Stimulated activated CD8-positive, alpha-beta memory T cell treated with anti-CD3 and anti-CD28 coated beads, Interleukin-4, amount 100 ng/mL, for 48 hours (primary cell): ENCODE measurements around the gene CCT6A.
A peak's percentile ranks its signal among the peaks of the same experiment; 100 is the strongest.
"Not testable (repeated sequence)": the region's sequence is repeated elsewhere in the genome, so short reads cannot be mapped to it uniquely, and the experiment has no call there.

ENCODE experiments used
- DNase-seq: peaks from one replicate; pipeline ENCODE4 v3.0.0-alpha.2; 2020

Gene CCT6A

DNA sequence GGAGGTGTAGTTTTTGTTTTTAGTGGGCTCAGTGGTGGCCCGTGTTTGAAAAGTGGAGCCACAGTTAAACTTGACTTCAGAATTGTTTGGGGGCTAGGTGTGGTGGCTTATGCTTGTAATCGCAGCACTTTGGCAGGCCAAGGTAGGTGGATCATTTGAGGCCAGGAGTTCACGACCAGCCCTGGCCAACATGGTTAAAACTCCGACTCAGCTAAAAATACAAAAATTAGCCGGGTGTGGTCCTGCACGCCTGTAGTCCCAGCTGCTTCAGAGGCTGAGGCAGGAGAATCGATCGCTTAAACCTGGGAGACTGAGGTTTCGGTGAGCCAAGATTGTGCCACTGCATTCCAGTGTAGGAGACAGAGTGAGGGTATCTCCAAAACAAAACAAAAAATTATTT is 1.8 kb downstream of the CCT6A start:
- DNase-seq = no peak

DNA sequence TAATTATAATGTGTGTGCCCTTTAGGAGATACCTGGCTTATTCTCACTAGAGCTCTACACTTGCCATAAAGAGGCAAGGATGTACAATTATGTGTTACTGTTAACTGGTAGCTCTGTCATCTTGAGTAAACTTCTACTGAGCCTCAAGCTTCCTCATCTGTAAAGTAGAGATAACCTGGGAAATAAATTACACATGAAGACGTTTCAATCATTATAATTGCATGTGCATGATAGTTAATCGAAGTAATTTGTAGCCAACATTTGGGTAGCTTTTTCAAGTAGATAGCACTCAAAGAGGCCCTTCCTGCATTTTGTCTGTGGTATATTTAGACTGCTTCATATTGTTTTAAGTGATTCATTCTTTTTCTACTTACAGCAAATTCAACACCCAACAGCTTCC is 2.4 kb downstream of the CCT6A start:
- no peak for DNase-seq

DNA sequence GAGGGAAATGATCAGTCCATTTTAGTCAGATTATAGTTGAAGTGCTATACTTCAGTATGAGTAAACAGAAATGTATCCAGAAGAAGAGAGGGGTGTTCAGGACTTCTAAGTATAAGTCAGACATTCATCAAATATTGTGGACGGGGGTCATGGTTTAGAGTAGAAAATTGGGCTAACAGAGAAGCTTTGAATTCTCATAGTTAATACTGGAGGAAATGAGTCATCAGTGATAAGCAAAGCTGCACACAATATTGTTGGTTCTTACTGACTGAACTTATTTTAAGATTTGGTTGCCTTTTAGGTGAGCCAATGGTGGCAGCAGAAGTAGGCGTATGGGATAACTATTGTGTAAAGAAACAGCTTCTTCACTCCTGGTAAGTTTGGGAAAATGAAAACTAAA is 10.8 kb downstream of the CCT6A start:
- DNase-seq = no peak

DNA sequence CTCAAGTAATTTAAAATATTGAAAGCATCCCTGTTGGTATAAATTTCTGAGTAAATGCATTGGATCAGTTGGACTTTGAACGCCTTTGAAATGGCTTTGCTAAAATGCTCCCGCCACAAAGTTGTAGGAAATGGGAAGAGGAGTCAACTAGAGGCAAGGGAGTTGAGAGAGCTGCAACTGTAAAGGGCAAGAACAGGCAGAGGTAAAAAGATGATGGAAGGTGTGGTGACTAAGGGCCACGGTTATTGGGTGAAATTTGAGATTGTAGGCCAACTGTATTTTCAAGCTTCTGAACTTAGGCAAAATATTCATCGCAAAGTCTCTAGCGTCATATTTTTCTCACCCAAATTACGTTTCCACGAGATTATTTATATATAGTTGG is 11.9 kb downstream of the CCT6A start:
- DNase-seq = no peak

DNA sequence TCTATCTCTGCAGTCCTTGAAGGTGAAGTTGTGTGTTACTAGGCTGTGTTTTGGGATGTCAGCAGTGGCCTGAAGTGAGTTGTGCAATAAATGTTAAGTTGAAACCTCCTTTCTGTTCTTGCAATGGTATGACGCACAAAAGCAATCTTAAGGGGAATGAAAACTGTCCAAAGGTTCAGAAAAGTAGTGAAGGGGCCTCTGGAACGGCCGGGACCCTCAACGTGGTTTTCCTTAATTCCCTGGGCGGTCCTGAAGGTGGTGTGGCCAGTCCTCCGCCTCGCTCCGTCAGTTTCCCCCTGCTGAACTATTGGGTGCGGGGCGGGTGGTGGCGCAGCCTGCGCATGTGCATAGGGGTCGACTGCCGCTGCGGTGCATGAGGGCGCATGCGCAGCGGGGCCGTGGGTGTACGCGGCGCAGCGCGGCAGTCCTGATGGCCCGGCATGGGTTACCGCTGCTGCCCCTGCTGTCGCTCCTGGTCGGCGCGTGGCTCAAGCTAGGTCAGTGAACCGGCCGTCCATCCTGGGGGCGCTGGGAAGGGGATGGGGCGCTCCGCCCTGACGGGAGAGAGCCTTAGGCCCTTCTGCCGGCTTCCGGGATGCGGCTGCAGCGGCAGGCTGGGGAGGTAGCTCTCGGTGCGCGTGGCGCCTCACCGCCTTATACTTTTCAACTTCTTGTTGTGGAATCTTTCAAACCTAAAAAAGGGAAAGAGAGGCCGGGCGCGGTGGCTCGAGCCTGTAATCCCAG is 12.5 kb downstream of the CCT6A start, which contains the start of gene SUMF2:
TSS of gene SUMF2 (plus strand) at position 405 of the 744 bp plus-strand sequence. CDS start at position 431, 26 bp downstream.
- peak; percentile 91 for DNase-seq

DNA sequence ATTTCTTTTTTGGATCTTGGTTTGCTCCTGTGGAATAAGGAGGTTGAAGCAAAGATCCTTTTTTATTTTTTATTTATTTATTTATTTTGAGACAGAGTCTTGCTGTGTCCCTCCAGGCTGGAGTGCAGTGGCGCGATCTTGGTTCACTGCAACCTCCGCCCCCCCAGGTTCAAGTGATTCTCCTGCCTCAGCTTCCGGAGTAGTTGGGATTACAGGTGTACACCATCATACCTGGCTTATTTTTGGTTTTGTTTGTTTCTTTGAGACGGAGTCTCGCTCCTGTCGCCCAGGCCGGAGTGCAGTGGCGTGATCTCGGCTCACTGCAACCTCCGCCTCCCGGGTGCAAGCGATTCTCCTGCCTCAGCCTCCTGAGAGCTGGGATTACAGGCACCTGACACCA is 14.8 kb downstream of the CCT6A start:
- not testable (repeated sequence) for DNase-seq

DNA sequence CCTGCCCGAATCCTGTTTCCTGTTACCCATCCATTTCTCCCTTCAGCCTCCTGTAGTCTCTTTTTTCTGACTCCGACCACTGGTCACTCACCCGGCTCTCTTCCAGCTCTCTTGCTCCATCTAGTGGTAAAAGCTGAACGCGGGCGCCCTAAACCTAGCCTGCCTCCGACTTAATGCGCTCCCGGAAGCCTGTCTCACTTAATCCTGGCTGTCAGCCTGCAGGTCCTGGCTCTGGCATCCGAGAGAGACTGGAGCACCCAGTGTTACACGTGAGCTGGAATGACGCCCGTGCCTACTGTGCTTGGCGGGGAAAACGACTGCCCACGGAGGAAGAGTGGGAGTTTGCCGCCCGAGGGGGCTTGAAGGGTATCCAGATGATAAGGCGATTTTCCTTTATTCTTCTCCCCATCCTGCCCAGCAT is 22.8 kb downstream of the CCT6A start:
- peak; percentile 83 for DNase-seq

DNA sequence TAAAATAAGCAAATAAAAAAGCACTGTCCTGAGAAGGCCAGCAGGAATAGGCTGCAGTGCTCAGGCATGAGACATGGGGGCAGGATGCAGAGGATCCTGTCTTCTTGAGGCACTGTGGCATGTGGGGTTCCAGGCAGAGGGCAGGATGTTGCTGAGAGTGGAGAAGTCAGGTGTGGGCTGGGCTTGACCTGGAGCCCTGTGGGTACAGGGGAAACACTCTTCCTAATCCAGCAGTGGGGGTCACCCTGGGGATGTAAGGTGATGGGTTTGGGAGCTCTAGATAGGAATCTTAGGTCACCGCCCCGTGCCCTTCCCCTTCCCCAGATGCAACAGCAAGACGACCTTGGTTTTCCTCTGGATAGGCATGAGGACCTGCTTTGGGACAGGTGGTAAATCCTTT is 26.1 kb downstream of the CCT6A start:
- no peak for DNase-seq

DNA sequence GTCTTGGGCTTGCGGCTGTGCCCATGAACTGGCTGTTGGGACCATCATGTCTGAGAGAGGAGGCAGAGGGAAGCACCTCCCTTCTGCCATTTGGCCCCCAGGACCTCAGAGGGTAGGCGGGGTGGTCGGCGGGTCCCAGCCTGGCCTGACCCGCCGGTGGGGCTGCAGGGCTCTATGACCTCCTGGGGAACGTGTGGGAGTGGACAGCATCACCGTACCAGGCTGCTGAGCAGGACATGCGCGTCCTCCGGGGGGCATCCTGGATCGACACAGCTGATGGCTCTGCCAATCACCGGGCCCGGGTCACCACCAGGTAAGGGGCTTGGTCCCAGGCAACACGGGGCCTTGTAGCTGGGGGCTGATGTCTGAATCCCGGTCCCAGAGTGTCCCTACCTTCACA is 26.6 kb downstream of the CCT6A start:
- DNase-seq = no peak

DNA sequence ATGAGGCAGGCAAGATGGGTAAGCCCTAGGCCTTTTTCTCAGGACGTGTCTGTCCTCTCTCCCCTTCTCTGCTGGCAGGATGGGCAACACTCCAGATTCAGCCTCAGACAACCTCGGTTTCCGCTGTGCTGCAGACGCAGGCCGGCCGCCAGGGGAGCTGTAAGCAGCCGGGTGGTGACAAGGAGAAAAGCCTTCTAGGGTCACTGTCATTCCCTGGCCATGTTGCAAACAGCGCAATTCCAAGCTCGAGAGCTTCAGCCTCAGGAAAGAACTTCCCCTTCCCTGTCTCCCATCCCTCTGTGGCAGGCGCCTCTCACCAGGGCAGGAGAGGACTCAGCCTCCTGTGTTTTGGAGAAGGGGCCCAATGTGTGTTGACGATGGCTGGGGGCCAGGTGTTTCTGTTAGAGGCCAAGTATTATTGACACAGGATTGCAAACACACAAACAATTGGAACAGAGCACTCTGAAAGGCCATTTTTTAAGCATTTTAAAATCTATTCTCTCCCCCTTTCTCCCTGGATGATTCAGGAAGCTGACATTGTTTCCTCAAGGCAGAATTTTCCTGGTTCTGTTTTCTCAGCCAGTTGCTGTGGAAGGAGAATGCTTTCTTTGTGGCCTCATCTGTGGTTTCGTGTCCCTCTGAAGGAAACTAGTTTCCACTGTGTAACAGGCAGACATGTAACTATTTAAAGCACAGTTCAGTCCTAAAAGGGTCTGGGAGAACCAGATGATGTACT is 28.1 kb downstream of the CCT6A start:
- DNase-seq = no peak

DNA sequence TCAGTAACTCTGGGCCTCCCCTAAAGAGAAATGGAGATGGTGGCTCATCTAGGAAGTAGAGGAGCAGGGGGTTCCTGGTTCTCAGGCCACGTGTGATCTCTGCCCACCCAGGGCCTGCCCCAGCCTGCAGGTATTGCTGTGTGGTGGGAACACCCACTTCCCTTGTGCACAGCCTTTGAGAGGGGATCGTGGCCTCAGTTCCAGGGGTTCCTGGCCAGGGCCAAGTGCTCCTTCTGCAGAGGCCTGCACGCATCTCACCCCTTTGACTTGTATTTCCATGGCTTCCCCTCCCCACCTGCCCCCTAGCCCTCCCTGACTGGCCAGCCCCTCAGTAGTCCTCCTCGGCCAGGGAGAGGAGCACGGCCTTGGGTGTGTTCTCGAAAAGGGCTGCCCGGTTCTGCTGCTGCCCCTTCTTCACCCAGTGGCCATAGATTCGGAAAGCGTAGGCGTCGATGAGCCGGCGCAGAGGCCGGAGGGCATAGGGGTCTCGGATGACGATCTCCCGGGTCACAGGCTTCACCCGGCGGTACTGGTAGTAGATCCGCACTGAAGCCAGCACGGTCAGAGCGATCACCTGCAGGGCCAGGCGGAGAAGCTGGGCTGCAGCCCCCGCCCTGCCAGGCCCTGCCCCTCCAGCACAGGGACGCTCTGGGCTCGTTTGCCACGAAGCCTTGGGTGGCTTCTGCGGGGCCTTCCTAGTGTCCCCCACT is 29.3 kb downstream of the CCT6A start:
- not testable (repeated sequence) for DNase-seq

DNA sequence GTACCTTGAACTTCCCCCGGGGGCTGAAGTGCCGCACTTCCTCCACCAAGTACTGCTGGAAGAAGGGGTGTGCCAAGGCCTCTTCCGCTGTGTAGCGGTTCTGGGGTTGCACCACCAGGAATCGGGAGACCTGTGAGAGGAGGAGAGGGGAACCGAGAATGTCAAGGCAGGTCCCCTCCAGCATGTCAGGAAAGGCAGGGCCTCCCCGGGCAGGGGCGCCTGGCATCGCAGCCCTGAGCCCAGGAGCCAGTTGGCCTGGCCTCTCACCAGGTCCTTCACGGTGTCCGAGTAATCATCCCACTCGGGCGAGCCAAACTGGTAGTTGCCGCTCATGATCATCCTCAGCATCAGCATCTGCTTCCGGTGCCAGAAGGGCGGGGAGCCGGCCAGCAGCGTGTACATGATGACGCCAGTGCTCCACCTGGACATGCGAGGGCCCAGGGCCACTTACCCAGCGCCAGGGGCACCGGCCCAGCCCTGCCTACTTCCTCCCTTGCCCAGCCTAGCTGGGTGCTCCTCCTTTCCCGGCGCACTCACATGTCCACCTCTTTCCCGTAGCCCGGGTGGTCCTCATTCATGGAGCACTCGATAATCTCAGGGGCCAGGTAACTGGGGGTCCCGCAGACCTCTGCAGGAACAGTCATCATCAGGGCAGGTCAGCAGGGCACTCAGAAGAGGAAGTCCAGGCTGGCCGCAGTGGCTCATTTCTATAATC is 30.2 kb downstream of the CCT6A start:
- no peak for DNase-seq

DNA sequence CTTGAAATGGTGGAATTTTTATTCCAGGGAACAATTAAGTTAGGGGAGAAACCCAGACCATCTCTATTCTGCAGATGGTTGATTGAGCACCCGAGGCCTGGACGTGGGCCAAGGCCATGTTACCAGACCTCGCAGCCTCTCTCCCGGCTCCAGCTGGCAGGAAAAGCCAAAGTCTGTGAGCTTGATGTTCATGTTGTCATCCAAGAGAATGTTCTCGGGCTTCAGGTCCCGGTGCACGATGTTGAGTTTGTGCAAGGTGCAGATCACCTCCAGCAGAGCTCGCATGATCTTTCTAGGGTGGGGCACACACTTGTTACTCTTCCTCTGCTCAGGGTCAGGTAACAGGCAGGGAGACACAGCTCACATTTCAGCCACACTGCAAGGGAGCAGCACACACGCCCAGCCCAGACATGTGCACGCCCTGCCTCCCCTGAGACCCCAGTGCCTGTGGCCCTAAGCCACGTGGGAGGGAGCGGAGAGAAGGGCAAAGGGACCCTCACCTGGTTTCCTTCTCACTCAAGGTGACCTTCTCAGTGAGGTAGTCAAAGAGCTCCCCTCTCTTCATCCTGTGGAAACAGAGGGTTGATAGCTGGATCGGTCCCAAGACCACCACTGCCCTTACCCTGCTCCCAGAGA is 31.7 kb downstream of the CCT6A start:
- DNase-seq = no peak

DNA sequence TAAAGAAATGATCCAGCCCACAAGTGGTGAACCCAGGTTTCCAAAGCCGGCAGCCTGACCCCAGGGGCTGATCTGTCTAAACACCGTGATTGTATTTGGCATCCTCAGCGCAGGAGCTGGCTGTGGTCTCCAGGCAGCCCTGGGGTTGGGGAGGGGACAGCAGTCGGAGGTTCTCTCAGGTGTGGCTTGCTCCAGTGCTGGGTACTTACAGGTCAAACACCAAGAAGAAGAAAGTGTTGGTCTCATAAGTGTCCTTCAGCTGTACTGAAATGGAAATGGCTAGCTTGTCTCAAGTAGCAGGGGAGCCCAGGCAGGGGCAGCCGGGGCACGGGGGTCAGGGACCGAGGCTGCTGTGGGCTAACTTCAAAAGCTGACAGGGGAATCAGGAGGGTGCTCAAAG is 35.2 kb downstream of the CCT6A start:
- no peak for DNase-seq

DNA sequence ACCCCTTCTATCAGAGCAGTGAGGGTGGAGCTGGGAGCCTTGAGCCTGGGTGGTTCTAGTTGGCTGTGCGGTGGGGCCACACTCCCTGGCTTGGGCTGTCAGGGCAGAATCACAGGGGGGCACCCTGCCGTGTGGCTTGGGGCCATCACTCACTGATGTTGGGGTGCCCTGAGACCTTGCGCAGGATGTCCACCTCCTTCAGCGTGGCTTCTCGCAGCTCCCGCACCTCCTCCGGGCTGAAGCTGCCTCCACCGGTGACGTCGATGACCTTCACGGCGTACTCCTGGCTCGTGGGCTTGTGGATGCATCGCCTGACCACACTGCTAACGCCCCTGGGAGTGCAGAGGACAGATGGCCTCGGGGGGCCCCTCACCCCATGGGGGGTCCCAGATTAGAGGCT is 35.9 kb downstream of the CCT6A start:
- DNase-seq = no peak

DNA sequence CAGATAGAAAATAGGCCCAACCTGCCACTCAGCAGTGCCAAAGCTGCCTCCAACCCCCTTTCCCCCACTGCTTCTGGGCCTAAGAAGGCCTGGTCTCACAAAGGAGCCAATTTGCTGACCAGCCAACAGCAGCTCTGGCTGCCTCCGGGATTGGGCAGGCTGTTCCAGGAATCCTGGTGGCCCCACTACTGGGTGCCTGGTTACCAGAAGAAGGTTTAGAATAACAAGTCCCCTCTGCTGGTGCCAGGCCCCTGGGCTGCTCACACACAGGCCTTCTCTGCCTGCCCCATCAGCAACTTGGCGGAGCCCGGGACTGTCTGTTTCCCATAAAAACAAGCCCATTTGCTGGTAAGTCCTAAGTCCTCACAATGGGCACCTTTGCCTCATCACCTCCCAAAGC is 40.0 kb downstream of the CCT6A start:
- DNase-seq = no peak

DNA sequence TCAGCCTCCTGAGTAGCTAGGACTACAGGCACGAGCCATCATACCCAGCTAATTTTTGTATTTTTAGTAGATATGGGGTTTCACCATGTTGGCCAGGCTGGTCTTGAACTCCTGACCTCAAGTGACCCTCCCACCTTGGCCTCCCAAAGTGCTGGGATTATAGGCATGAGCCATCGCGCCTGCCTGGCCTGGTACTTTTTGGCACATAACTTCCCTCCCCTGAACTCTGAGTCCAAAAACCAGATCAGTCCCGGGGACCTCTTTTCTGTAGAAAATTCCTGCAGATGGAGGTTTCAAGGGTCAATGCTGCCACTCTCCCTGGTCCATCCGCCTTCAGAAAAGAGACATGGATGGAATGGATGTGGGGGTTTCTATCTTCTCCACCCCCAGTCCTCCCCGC is 40.8 kb downstream of the CCT6A start:
- DNase-seq = not testable (repeated sequence)

DNA sequence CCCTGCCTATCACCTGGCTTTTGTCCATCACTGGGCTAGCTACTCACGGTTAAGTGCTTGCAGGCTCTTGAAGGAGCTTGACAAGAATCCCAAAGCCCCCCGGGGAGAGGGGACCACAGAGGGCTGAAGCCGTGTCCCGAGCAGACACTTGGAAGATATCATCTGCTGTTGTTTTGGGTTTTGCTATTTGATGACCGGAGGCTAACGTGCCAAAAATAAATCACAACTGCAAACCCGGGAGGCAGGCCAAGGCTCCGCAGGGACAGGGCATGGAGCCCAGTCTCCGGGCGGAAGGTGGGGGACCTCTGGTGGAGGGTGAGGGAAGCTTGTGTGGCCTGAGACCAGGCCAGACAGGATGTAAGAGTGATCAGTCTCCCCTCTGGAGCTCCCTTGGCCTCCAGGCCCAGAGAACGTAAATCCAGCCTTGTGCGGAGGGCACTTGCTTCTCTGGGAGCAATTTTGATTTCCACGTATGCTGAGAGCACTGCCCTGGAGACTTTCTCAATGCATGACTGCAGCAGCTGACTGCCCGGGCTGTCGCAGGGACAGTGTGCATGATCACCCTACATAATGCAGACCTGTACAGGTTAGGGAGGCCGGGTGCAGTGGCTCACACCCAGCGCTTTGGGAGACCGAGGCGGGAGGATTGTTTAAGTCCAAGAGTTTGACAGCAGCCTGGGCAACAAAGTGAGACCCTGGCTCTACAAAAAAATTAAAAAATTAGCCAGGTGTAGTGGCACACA is 41.4 kb downstream of the CCT6A start, which contains the start of gene PHKG1:
TSS of gene PHKG1 (minus strand) at position 164 of the 743 bp plus-strand sequence. CDS start 4,011 bp downstream, outside the sequence.
- DNase-seq = no peak

DNA sequence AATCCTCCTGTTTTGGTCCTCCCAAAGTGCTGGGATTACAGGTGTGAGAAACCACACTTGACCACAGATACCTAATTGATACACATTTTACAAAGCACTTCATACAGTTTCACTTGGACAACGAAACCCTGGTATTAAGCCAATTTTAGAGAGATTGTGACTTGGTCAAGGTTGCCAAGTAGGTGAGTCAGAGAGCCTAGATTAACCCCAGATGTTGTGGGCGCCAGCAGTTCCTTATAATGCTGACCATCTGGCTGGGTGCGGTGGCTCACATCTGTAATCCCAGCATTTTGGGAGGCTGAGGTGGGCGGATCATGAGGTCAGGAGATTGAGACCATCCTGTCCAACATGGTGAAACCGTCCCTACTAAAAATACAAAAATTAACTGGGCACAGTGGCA is 46.1 kb downstream of the CCT6A start:
- DNase-seq = no peak

DNA sequence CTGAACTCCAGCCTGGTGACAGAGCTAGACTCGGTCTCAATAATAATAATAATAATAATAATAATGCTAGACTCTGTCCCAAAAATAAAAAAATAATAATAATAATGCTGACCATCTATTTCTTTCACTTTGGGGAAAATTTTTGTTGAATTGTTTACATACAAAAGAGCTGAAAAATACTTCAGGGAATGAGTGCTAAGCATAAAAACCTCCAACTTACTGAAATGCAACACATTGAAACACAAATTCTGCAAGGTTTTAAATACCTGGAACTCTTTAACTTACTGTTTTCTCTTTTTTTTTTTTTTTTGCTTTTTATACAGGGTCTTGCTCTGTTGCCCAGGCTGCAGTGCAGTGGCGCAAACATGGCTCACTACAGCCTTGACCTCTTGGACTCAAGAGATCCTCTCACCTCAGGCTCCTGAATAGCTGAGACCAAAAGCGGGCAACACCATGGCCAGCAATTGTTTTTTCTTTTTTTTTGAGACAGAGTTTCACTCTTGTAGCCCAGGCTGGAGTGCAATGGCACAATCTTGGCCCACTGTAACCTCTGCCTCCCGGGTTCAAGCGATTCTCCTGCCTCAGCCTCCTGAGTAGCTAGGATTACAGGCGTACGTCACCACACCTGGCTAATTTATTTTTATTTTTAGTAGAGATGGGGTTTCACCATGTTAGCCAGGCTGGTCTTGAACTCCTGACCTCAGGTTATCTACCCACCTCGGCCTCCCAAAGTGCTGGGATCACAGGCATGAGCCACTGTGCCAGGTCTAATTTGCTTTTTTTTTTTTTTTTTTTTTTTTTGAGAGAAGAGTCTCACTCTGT is 46.8 kb downstream of the CCT6A start:
- not testable (repeated sequence) for DNase-seq

DNA sequence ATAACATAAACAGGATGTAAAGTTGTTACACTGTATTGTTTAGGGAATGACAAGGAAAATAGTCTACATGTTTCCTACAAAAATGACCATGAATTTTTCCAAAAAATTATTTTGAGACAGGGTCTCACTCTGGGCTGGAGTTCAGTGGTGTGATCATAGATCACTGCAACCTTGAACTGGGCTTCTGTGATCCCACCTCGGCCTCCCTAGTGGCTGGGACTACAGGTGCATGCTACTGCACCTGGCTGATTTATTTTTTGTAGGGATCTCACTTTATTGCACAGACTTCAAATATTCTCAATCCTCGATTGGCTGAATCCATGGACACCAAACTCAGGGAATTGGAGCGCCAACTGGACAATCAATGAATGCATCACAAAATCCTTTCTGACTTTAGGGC is 48.1 kb downstream of the CCT6A start:
- no peak for DNase-seq
